Left kidney (tissue), 2 donors: ENCODE data around the gene NIF3L1. TPM values are rescaled to one million over a fixed set of nuclear protein-coding genes. Genes with fewer than 3 reads are reported as not detected.
"Not testable (repeated sequence)": the region's sequence is repeated elsewhere in the genome, so short reads cannot be mapped to it uniquely, and the experiment has no call there.

Source experiments
- DNase-seq: peaks from one replicate; pipeline ENCODE4 v3.0.0-alpha.2; 2013
- polyA plus RNA-seq: library from polyadenylated mRNA; unstranded; fragments of 120-200 nt; gene quantifications from one replicate; pipeline ENCODE4 v1.2.1, GENCODE V29; 2013; ENCODE audit not compliant: insufficient read length

Gene NIF3L1
- polyA plus RNA-seq, 1 donor: 53.4 TPM

- peak; percentile 93 for DNase-seq
Measured at GRCh38 chr2:200864176-200865034, 24.8 kb upstream of the NIF3L1 start, which contains the start of gene CLK1. CLK1 (minus strand) TSS chr2:200864658; CDS start chr2:200861862, 2,796 bp downstream.

- DNase-seq: no peak
Measured at GRCh38 chr2:200869014-200869413, 20.2 kb upstream of the NIF3L1 start.

- DNase-seq: no peak
Measured at GRCh38 chr2:200871151-200871550, 18.0 kb upstream of the NIF3L1 start.

DNA sequence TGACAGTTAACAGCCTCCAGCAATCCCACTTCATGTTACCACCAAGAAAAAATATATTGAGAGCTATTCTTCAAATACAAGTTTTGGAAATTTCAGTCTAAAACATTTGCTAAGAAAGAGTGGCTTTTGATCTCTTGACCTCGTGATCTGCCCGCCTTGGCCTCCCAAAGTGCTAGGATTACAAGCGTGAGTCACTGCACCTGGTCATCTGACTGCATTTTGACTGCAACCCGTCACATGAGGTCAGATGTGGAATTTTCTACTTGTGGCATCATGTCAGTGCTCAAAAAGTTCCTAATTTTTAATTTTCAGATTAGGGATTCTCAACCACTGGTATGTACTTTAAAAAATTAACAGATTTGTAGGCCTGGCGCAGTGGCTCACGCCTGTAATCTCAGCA, 15.6 kb upstream of the NIF3L1 start:
- no peak for DNase-seq

GRCh38 chr2:200877443-200877842, 11.7 kb upstream of the NIF3L1 start:
- DNase-seq: no peak

DNA sequence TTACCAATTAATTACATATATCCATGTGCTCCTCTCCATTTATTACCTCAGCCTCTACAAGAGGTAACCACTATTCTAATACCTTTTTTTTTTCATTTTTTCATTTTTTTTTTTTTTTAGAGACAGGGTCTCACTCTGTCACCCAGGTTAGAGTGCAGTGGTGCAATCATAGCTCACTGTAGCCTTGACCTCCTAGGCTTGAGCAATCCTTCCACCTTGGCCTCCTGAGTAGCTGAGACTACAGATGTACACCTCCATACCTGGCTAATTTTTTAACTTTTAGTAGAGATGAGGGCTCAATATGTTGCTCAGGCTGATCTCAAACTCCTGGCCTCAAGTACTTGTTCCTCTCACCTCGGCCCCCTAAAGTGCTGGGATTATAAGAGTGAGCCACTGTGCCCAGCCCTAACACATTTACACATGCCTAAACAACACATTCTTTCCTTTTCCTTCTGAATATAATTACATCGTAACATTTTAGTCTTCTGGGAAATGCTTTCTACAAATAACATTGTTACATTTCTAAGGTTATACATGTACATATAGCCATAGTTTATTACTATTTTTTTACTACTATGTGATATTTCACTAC, 10.8 kb upstream of the NIF3L1 start:
- DNase-seq: no peak

DNA sequence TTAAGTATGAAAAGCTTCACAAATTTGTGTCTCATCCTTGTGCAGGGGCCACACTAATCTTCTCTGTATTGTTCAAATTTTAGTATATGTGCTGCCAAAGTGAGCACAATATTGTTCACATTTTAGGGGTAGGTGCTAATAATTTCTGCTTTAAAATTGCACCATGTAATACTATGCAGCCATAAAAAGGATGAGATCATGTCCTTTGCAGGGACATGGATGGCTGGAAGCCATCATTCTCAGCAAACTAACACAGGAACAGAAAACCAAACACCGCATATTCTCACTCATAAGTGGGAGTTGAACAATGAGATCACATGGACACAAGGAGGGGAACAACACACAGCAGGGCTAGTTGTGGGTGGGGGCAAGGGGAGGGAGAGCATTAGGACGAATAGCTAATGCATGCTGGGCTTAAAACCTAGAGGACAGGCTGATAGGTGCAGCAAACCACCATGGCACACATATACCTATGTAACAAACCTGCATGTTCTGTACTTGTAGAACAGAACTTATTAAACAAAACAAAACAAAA, 7.4 kb upstream of the NIF3L1 start:
- not testable (repeated sequence) for DNase-seq

GRCh38 chr2:200899482-200899881, 10.3 kb downstream of the NIF3L1 start:
- no peak for DNase-seq

DNA sequence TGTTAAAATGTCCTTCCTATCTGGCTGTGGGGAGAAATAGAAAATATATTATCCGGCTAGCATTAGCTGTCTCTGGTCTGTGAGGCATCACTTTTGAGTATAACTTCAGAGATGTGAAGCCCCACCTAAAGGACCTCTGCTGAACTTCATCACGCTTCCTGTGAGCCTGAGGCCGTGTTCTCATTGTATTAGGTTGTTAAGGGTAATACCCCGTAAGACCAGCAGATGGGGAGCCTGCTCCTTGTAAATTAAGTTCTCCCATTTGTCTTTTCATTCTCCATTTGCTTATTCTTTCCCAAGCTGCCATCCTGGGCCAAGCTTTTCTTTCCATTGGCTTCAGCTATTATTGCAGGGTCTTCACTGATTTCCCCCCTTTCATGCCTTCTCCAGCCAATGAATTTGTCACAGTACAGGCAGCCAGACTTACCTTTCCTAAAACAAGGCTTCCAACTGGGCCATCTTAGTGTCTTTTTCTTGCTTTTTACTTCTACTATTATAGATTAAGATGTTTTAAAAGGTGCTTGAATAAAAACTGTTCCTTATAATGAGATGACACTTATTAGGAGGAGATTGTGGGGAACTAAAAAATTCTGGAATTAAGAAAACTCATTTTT, 12.4 kb downstream of the NIF3L1 start:
- peak; percentile 79 for DNase-seq

GRCh38 chr2:200905618-200906296, 16.6 kb downstream of the NIF3L1 start:
- DNase-seq: peak; percentile 40

GRCh38 chr2:200909958-200910357, 20.8 kb downstream of the NIF3L1 start:
- DNase-seq: no peak

DNA sequence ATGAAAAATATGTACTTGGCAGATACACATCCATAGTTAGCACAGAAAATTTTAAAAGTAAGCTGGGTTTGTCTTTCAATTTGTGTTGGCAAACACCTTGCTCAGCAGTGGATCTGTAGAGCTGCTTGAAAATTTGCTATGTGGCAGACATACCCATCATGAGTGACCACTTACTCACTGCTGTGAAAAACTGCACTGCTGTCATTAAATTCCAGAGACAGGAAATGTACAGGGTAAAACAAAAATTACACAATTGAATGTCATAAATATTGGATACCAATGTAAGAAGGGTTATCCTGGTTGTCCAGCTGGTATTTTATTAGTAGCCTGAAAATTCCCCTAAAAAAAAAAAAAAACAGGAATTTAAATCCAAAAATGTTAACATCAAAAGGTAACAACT, 24.5 kb downstream of the NIF3L1 start:
- DNase-seq: no peak

DNA sequence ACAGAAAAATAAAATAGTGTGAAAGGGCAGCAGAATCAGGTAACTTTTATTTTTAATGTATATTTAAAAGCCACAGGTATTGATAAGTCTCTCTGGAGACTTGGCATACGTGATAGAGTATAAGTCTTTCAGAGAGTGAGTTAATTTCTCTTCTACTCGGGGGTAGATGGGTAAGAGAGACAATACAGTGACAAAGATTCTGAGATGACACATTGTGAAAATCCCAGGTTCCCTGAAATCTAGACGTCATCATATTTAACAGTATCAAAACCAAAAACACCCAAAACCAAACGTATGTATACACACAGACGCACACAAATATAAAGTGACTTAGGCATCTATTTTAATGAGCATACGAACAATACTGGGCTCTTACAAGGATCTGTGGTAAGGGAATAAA, 33.3 kb downstream of the NIF3L1 start:
- no peak for DNase-seq

DNA sequence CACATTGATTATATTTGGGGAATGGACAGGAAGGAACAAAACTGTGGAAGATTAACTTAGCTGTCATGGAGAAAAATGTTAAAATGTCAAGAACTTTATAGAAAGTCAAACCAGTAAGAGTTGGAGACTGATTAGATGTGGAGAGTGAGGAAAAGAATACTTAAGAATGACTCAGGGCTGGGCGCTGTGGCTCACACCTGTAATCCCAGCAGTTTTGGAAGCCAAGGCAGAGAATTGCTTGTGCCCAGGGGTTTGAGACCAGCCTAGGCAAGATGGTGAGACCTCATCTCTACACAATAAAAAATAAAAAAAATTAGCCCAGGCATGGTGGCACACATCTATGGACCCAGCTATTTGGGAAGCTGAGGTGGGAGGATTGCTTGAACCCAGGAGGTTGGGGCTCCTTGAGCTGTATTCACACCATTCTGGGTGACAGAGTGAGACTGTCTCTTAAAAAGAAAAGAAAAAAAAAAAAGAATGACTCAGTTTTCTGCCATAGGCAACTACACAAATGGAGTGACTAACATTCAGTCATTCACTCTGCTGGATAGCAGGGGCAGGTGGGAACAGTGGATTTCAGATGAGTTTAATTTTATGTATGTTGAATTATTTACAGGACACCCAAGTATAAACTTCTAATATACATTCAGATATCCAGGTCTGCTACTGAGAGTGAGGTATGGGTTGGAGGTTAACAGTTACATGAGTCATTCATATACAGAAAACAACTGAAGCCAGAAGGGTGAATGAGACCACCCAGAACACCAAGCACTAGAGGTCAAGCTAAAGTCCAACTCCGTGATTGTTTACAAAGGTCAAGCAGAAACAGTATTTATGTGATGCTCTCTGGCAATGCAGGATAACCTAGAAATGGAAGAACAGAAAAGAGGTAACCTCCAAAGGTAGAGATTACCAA, 40.4 kb downstream of the NIF3L1 start:
- DNase-seq: no peak

DNA sequence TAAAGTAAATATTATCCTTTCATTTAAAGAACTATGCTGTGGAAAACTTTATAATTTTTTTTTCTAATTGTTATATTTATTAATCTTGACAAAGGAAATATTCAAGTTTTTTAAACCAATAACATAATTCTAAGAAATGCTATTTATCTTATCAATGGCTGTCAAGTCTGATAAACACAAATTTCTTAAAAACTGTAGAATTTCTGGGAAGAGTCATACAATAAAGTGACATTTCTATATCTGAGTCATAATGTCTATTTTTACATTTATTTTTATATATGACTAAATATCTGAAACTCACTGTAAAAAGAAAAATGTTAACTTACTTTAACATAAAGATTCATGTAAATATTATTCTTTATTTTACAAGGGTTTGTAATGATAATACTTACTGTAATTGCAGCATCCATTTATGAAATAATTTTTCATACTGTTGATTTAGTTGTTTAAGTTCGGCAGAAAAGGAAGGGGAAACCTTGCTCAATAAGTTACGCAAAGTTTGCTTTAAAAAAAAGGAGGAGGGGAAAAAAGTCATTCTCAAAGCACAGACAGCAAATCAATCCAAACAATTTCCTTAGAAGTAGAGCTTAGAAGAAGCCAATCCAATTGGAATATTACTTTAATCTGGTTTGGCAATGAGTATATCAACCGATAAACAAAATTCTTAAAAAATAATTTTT, 41.9 kb downstream of the NIF3L1 start:
- no peak for DNase-seq

- no peak for DNase-seq
Measured at GRCh38 chr2:200939832-200940231, 50.7 kb downstream of the NIF3L1 start.

- no peak for DNase-seq
Measured at GRCh38 chr2:200943527-200944105, 54.4 kb downstream of the NIF3L1 start.

DNA sequence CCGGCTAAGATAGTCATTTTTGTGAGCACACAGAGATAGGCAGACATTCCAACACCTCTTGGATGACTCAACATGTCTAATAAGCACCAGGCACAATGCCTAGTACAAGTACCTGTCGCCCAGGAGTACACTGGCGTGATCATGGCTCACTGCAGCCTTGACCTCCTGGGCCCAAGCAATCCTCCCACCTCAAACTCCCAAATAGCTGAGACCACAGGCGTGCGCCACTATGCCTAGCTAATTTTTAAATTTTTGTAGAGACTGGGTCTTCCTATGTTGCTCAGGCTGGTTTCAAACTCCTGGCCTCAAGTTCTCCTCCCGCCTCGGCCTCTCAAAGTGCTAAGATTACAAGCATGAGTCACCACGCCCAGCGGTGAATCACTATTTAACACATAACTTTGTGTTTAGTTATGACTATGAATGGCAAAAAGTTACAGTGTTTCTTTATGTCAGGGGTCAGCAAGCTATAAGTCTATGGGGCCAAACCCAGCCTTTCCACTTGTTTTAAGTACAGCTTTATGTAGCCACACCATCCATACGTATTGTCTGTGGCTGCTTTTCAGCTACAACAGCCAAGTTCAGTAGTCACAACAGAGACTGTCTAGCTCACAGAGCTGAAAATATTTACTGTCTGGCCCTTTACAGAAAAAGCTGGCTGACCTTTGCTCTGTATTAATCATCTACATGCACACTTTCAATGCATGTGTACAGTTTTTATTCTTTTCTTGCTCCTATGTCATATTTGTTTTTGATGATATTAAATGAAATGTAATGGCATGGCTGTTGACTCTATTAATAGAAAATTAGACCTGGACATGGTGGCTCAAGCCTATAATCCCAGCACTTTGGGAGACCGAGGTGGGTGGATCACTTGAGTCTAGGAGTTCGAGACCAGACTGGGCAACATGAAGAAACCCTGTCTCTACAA, 55.6 kb downstream of the NIF3L1 start:
- DNase-seq: no peak

DNA sequence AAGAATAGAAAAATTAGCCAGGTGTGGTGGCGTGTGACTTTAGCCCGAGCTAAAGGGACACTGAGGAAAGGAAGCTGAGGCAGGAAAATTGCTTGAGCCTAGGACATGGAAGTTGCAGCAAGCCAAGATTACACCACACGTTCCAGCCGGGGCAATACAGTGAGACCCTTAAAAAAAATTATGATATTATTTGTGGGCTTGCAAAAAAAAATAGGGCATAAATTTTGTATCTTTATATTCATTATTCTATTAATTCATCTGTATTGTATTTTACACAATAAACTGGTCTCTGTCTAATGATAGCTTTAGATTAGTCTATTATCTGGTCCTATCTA, 56.2 kb downstream of the NIF3L1 start:
- DNase-seq: no peak
